HG02885 (cell line): Measurements from ENCODE around the gene HOTAIR.

Experiments
- ATAC-seq: cut with Tn5 transposase; IDR thresholded peaks from one replicate; pipeline ENCODE4 v1.9.1; 2021; ENCODE audit warnings: mild to moderate bottlenecking; ENCODE audit not compliant: unreplicated experiment, poor library complexity

HOTAIR gene

GRCh38 chr12:54011665-54012532, 37.1 kb upstream of the HOTAIR start:
- no peak for ATAC-seq

DNA sequence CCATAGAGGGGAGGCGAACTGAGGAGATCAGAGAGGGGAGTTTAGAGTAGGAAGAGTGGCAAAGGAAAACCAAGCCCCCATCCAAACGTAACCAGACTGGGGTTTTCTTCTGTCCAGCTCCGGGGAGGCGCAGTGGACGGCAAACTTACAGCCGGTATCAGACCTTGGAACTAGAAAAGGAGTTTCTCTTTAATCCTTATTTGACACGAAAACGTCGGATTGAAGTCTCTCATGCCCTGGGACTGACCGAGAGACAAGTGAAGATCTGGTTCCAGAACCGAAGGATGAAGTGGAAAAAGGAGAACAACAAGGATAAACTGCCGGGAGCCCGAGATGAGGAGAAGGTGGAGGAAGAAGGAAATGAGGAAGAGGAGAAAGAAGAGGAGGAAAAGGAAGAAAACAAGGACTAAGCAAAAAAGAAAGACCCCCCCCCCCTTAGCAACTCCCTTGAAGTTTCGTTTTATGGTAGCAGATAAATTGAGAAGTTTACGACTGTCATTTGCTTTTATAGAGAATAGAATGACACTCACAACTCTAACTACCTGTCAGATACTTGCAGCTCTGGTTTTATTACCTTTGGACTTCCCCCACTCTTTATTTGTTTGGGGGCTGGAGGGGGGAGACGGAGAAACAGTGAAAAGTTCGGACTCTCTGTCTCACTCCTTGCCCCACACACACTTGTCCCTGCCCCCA, 36.4 kb upstream of the HOTAIR start:
- ATAC-seq = no peak

DNA sequence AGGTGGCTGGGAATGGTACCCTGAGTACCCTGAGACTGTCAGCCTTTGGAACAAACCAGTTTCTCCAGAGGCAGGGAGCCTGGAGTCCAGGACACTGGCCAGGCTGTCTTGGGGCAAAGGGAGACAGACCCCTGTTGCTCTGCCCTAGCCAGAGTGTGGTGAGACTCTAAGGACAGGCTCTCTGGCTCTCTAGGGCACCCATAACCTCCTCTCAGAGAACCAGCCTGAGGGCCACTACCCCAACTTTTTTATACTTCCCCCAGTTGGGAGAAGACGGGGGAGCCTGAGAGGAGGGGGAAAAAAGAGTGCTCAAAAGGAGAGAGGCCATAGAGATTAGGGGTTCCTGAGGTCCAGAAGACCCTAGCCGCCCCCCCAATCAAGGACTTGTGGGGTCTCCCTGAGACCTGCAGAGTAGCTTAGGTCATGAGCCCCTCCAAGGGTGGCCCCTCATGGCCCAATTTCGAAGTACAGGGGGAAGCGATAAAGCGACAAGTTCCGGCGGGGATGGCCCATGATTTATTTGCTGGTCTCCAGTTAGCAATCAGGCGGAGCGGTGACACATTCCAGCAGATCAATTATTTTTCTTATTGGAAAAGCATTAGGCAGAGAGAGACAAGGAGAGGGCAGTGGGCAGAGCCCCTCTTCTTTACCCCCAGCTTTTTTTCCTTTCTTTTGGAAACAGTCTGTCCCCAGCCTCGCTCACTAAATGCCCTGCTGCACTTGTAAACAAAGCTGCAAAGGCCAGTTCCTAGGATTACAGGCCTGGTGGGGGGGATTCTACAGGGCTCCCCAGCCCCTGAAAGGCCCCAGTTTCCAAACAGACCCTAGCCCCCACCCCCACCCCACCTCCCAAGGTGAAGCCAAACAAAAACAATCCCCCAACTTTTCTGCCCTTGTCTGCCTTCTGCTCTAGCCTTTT, 35.6 kb upstream of the HOTAIR start:
- no peak for ATAC-seq

DNA sequence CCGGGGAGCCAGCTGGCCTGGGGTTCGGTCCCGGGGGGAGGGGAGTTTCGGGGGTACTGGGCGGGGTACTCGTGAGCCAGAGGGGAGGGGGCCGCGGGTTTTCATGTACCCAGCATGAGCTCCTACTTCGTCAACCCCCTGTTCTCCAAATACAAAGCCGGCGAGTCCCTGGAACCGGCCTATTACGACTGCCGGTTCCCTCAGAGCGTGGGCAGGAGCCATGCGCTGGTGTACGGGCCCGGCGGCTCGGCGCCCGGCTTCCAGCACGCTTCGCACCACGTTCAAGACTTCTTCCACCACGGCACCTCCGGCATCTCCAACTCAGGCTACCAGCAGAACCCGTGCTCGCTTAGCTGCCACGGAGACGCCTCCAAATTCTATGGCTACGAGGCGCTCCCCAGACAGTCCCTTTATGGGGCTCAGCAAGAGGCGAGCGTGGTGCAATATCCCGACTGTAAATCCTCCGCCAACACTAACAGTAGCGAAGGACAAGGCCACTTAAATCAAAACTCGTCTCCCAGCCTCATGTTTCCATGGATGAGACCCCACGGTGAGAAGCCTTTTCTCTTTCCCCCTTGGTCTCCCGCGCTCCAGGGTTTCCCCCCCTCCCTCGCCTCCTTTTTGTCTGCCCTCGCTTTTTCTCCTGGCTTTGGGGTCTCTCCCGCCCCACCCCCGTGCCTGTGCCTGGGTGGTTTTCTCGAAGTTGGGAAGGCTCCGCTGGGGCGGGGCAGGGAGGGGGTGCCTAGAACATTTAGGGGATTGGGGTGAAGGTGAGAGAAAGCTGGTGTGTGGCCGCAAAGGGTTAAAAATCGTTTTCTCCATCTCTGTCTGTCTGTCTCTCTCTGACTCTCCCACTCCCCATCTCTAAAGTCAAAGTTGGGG, 34.7 kb upstream of the HOTAIR start:
- no peak for ATAC-seq

DNA sequence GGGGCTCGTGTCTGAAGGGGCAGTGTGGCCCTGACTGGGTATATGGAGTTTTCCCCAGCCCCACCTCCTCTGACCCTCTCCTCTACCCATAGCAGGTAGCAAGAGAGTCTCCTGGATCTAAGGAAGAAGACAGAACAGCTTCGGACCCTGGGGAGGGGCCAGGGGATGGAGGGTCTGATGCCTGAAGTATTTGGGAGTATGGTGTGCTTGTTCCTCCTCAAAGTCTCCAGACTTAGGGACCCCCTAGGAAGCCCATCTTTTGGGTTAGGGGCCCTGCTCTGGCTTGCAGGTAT, 33.5 kb upstream of the HOTAIR start:
- ATAC-seq = no peak

- no peak for ATAC-seq
Observed at GRCh38 chr12:54007538-54008259, 32.9 kb upstream of the HOTAIR start.

- no peak for ATAC-seq
Observed at GRCh38 chr12:54006559-54007220, 31.9 kb upstream of the HOTAIR start.

- peak; percentile 73 for ATAC-seq
Observed at GRCh38 chr12:54005853-54006558, 31.3 kb upstream of the HOTAIR start.

DNA sequence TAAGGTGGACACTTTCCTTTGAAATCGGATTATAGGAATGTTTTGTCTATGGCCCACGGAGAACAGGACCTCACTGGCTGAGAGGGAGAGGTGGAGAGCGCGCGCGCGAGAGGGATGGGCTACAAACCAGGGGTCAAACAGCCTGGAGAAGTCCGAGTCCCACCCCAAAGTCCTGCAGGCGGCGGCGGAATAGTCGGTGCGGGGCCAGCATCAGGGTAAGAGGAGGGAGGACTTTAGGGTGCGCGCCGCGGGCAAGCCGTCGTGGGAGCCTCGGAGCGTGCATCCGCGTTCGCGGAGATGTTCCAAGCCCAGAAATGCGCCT, 30.7 kb upstream of the HOTAIR start:
- ATAC-seq = no peak

GRCh38 chr12:54004841-54005530, 30.2 kb upstream of the HOTAIR start:
- ATAC-seq = no peak

DNA sequence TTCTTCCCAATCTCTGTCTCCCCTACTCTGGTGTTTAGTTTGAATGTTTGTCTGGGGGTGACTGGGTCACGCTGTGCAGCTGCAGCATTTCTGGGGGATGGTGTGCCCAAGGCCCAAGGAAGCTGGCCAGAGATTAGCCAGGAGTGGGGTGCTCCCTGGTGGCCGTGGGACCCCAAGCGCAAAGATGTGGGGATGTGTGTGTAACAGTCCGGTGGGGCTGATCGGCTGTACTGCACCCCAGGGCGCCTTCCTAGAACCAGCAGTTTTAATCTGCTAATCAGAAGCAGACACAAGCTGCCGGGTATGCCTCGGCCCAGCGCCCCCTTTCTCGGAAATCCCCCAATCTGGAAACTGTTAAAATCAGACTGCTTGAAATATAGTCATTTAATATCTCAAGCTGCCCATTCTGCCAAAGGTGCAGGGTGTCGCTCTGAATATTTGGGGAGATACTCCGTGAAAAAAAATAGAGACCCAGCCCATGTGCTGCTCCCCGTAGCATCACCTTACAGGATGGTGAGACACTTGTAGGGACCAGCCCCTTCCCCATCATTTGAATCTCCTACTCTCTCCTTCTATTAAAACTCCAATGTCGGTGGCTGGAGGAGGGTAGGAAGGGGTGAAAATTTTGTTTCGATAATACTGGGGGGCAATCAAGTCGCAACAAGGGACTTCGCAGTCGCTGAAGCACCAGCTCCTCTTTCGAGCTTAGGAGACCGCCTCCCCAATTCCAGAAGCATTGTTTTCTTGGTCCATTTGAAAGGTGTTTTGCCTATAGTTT, 29.5 kb upstream of the HOTAIR start:
- ATAC-seq = no peak

DNA sequence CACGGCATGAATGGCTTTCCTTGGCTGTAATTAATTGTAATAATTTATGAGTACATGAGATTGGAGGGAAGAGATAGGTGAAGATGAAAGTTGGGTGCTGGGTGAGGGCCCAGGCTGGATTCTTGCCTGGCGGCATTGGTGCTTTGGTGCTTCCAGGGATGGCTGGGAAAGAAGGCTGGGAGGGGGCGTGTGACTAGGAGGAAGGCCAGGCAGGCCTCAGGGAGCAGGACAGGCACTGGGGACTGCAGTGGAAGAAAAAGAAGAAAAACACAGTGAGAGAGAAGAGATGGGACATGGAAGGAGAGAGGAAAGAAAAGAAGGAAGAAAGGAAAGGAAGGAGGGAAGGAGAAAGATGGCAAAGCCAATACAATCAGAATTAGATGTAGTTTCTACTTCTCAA, 28.9 kb upstream of the HOTAIR start:
- ATAC-seq = no peak

- ATAC-seq = no peak
Observed at GRCh38 chr12:54002915-54003389, 28.2 kb upstream of the HOTAIR start.

GRCh38 chr12:54002278-54002914, 27.6 kb upstream of the HOTAIR start:
- no peak for ATAC-seq

GRCh38 chr12:54001283-54002187, 26.8 kb upstream of the HOTAIR start:
- ATAC-seq = no peak
